Measurements from ENCODE around the gene MYO1F.

The MYO1F gene

GRCh38 chr19:8610936-8611300 lies 33.7 kb upstream of the MYO1F start:
- TF ChIP-seq CTCF (IDR thresholded peaks at IDR 0.05; ENCODE audit: borderline replicate concordance, insufficient read depth, low read depth, low read length): no peak
- H3K4me3 ChIP-seq (ENCODE audit: low read depth, low read length): no peak overlapping the region

DNA sequence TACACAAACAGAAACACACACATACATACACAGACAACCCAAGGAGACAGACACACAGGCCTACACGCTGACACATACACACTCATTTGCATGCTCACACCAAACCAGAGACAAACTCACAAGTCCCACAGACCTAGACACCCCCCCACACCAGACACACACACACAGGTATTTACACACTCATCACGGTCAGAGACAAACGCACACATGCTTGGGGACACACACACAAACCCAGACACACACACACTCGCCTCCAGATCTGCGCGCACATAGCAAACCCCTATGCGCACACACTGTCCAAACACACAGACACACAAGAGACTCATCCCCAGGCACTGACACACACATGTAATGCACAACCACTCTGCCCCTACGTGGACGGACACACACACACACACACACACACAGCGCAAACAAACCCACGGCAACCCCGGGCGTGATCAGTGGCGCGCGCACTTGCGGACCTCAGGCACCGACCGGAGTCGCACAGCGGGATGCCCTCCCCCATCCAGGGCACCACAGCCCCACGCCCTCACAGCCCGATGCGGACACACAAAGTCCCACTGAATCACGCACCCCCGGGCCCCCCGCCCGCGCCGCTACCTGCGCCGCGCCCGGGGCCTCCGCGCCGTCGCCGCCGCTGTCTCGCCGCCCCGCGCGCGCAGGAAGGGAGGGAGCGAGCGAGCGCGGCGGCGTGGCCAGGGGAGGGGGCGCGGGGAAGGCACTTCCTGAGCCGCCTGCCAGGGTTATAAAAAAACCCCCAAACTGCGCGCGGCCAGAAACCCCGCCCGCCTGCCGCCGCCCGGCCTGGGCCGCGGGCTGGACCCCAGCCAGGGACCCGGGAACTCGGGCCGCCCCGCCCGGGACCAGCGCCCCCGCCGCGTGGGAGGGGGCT lies 33.0 kb upstream of the MYO1F start, which contains the start of gene ADAMTS10:
Gene ADAMTS10 (minus strand): TSS at position 675 of the 895 bp plus-strand sequence. CDS start 5,005 bp downstream, outside the sequence.
- no peak within 1 kb of the TSS for H3K4me3 ChIP-seq (ENCODE audit: low read depth, low read length)

GRCh38 chr19:8609279-8610040 lies 32.2 kb upstream of the MYO1F start:
- TF ChIP-seq CTCF (IDR thresholded peaks at IDR 0.05; ENCODE audit: borderline replicate concordance, insufficient read depth, low read depth, low read length): no peak
- H3K4me3 ChIP-seq (ENCODE audit: low read depth, low read length): no peak overlapping the region

More for the DNA sequence above, 33.0 kb upstream of the MYO1F start, which contains the start of gene ADAMTS10:
- no peak for TF ChIP-seq CTCF (IDR thresholded peaks at IDR 0.05; ENCODE audit: borderline replicate concordance, insufficient read depth, low read depth, low read length)

- no peak for TF ChIP-seq CTCF (IDR thresholded peaks at IDR 0.05; ENCODE audit: borderline replicate concordance, insufficient read depth, low read depth, low read length)
- H3K4me3 ChIP-seq (ENCODE audit: low read depth, low read length): no peak overlapping the region
Observed at GRCh38 chr19:8608941-8609278, 31.7 kb upstream of the MYO1F start.

DNA sequence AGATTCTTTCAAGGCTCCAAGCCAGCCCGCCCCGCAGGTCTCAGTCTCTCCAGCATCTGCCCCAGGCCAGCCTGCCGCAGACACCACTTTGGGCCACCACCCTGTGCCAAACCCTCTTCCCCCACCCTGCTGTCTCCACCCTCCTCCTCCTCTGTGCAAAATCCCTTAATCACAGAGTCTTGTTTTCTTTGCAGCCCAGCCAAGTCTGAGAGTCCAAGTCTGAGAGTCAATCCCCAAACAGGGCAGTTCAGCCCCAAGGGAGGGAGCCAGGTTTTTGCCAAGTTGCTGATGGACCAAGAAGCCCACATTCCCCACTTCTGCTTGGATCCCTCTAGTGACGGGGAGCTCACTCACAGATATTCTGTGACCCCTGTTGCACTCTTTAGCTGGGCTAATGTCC lies 30.1 kb upstream of the MYO1F start:
- TF ChIP-seq CTCF (IDR thresholded peaks at IDR 0.05; ENCODE audit: borderline replicate concordance, insufficient read depth, low read depth, low read length): no peak
- H3K4me3 ChIP-seq (ENCODE audit: low read depth, low read length): no peak overlapping the region

DNA sequence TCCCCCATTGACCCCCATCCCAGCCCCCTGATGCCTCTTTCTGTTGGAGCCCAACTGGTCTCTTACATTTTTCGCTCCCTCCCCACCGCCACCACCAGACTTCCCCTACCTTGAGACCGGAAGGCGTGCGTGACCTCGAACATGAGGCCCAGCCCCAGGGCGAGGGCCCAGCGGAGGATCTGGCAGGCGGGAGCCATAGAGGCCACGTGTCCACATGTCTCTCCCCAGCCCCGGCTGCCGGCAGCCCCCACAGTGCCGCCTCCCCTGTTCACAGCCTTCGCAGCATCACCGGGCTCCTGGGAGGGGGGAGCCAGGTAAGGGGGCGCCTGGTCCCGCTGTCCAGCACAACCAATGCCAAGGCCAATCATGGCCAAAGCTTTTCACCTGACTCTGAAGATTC lies 28.3 kb upstream of the MYO1F start:
- H3K4me3 ChIP-seq (ENCODE audit: low read depth, low read length): no peak overlapping the region
- no peak for TF ChIP-seq CTCF (IDR thresholded peaks at IDR 0.05; ENCODE audit: borderline replicate concordance, insufficient read depth, low read depth, low read length)

All from GM12875 (cell line).